Posterior vena cava (tissue), 2 donors: ENCODE measurements around the gene ZNF774. TPM values are rescaled to one million over a fixed set of nuclear protein-coding genes. Genes with fewer than 3 reads are reported as not detected.
"Not testable (repeated sequence)": the region's sequence is repeated elsewhere in the genome, so short reads cannot be mapped to it uniquely, and the experiment has no call there.

ENCODE experiments used
- DNase-seq: peaks from one replicate; pipeline ENCODE4 v3.0.0-alpha.2; 2020; ENCODE audit warnings: low spot score
- intact Hi-C, 2 donors: fragments of 100-400 bp; cut with DNase I; formaldehyde crosslinking; loops; one replicate each; pipeline versions ENCODE4 v1.14.1 to v1.14.2; 2022 to 2023
- total RNA-seq, 2 donors: library from RNA; stranded (reverse); fragmentation: NEBNext Ultra II Directional; extraction: Animal tissue kit (Norgen Biotek cat#: 25700); gene quantifications; one replicate each; pipeline ENCODE4 v1.2.1, GENCODE V29; 2021
- donor health status: DM: yes; HTN: yes; CAD: no.
- donor health status: DM: yes; HTN: yes; CAD: no.

The ZNF774 gene
- total RNA-seq, 2 donors from 2014 or later = 3.5 to 4.0 TPM

DNA sequence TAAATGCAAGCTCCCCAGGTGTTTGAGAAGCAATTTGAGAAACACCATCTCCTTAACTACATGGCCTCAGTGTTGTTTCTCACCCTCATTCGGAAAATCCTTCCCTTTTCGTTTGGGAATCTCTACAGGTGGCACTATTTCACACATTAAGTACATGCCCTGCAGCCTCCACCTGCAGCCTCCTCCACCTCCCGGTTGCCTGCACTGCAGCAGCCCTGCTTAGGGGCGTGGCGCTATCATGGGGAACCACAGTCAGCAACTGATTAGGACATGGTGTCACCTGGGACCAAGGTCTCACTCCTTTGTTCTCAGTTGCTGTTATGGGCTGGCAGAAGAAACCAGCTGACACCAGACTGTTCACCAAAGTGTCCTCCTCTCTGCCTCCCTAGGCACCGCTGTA lies 11.7 kb upstream of the ZNF774 start:
- intact Hi-C loops = loop anchor here in 1 of 2 donors (10.0 kb wide), 1 partner anchor 134 kb away; no protein-coding TSS in a partner anchor
- DNase-seq = no peak

DNA sequence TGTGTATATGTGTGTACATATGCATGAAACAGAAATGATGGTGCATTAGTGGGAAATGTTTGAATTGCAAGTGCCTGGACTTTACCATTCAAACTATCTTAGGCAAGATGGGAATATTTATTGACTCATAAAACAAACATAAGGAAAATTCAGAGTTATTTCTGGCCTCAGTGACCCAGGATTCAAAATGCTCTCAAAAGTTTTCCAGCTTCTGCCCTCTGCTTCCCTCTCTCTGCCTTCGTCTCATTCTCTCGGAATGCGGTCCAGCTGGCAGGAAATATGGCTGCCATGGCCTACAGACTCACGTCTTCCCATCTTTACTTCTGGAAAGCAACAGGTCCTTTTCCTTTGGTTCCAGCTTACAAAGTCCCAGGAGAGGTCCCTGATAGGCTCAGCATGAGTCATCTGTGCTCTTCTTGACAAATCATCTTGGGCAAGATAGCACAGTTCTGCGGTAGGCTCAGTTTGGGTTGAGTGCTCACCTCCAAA lies 8.7 kb upstream of the ZNF774 start:
- intact Hi-C loops = loop anchor here in 1 of 2 donors (10.0 kb wide), 1 partner anchor 131 kb away; no protein-coding TSS in a partner anchor
- DNase-seq = peak; percentile 84

DNA sequence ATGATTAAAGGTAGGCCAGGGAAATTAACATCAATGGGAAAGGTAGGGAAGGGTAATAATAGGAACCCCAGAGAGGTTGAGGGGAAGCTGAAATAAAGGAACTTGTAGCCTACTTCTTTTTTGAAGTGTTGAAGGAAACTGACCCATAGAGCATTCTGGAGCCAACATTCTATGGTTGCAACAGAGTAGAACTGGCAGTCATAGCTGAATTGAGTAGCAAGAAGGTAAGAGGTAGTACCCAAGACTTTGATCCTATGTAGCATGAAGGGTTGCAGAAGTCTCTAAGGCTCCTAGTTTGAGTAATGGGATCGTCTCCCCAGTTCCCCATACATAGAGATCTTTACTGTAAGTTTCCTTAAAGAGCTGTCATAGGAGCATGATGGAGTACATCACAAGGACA lies 7.4 kb upstream of the ZNF774 start:
- DNase-seq = no peak
- intact Hi-C loops = loop anchor here in 1 of 2 donors (10.0 kb wide), 1 partner anchor 130 kb away; no protein-coding TSS in a partner anchor

DNA sequence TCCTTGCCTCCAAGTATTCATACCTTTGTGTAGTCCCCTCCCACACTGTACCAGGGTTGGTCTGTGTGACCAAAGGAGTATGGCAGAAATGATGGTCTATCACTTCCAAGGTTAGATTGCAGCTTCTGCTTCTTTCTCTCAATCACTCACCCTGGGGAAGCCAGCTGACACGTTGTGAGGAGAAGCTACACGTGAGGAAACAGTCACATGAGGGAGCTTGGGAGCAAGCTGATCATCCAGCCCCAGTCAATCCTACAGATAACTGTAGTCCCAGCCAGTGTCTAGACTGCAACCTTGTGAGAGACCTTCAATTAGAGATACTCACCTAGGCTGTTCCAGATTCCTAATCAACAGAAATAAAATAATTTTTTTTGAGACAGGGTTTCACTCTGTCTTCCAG lies 6.2 kb upstream of the ZNF774 start:
- intact Hi-C loops = loop anchor here in 1 of 2 donors (10.0 kb wide), 1 partner anchor 129 kb away; no protein-coding TSS in a partner anchor
- DNase-seq = peak; percentile 57

DNA sequence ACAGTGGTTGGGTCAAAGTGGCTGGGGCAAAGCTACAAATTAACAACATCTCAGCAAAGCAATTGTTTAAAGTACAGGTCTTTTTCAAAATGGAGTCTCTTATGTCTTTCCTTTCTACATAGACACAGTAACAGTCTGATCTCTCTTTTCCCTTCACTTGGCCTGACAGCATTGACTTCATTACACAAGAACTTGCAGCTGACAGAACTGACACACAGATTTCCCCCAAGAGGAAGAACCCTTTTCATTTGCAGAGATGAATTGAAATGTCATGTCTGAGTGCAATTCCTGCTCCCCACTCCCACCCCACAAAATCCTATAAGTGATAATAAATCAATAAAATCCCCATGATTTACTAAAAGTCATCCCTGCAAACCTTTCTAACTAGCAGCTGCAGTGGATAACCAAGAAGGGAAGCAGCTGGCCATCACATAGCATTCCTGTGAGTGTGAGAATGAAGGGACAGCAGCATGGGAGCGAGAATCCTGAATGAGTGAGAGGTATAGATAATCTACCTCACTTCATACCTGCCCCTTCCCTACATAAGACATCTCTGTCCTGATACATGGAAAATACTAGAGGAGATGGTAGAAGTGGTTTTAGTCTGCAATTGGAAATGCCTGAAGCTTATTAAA lies 4.5 kb upstream of the ZNF774 start:
- intact Hi-C loops = loop anchor here in 1 of 2 donors (10.0 kb wide), 1 partner anchor 127 kb away; no protein-coding TSS in a partner anchor
- not testable (repeated sequence) for DNase-seq

DNA sequence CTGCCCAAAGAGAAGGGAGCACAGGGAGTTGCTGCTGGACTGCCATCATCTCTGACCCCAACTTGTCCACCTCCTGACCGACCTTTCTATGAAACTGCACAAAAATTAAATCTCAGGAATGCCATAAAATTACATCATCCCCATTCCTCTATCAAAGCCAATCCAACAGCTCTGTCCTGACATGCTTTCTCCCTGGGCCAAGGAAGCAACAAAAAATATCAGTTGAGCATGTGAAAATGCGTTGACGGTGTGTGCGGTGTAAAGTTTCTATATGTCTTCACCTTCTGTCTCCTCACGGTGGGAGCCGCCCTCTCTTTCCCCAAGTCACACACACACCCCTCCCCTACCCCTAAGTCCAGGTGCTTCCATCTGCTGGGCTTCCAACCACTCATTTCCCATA lies 3.6 kb upstream of the ZNF774 start:
- intact Hi-C loops = loop anchor here in 1 of 2 donors (10.0 kb wide), 1 partner anchor 126 kb away; no protein-coding TSS in a partner anchor
- DNase-seq = peak; percentile 28

DNA sequence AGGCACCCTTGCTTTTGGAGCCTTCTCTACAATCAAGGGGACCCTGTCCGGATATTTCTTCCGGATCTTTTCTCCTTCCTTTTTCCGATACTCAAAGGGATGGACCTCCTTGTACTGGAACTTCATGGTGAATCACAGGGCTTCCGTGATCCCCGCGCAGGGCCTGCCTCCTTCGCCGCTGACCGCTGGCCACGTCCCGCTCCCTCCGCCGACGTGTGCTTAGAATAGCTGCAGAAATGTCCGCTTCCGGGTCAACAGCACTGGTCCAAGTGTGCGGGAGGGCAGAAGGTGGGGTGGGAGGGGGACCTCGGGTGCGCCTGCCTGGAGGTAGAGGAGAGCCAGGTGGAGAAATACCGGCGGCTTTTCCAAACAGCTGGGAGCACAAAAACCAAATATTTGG lies 3.0 kb upstream of the ZNF774 start:
- intact Hi-C loops = loop anchor here in 1 of 2 donors (10.0 kb wide), 1 partner anchor 126 kb away; no protein-coding TSS in a partner anchor
- no peak for DNase-seq

DNA sequence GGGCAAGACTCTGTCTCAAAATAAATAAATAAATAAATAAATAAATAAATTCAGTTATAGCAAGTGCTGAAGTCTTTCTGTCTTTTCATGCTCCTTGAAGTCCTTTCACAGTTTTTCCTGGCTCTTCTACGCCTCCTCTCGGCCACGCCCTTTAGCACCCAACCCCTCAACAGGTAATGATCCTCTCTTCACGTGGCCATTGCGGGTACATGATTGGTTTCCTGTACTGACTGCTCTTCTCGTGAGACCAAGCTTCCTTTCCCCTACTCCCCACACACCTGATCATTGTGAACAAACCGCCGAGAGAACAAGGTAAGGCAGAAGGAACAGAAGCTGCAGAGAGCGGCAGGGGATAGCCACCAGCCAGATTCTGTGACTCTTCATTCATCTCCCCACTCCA lies 2.3 kb upstream of the ZNF774 start:
- intact Hi-C loops = loop anchor here in 1 of 2 donors (10.0 kb wide), 1 partner anchor 125 kb away; no protein-coding TSS in a partner anchor
- DNase-seq = no peak

DNA sequence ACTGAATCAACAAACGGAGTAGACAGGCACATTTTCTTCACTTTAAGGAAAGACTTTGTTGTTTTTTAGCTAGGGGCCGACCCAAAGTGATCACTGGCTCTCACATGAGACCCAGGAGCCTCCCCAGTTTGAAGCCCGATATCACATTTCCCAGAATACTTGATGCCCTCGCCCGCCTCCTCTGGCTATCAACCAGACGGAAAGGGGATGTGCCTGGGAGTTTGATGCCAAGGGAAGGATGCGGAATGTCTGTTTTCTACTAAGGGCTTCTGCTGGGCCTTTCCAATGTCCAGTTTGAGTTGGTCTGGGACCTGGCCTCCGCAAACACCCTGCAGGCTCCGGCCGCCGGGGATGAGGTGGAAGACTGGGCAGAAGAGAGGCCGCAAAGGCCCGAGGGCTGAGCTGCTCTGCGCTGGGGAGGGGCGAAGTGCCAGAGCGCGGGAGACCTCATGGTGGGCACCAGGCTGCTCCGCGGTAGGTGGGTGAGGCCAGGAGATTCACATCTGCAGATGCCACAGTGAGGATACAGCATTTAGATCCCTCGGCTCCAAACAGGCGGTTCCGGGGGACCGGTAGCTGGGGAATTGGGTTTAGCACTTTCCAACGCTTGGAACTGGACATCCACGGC lies 491 bp upstream of the ZNF774 start:
- no peak for DNase-seq
- intact Hi-C loops = no loop called here

DNA sequence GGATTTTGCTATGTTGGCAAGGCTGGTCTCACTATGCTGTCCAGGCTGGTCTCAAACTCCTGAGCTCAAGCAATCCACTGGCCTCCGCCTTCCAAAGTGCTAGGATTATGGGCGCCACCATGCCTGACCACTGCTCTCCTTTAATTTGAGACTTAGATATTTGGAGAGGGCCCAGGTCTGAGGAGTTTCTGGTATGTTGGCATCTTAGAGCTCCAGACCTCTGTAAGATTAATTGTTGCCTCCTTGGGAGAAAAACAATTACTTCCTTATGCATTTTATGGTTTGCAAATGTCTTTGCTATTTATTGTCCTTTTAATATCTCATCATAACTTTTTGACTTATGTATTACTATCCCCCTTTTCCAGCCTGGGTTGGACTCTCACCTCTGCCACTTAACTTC lies 2.9 kb downstream of the ZNF774 start:
- DNase-seq = no peak
- intact Hi-C loops = no loop called here

DNA sequence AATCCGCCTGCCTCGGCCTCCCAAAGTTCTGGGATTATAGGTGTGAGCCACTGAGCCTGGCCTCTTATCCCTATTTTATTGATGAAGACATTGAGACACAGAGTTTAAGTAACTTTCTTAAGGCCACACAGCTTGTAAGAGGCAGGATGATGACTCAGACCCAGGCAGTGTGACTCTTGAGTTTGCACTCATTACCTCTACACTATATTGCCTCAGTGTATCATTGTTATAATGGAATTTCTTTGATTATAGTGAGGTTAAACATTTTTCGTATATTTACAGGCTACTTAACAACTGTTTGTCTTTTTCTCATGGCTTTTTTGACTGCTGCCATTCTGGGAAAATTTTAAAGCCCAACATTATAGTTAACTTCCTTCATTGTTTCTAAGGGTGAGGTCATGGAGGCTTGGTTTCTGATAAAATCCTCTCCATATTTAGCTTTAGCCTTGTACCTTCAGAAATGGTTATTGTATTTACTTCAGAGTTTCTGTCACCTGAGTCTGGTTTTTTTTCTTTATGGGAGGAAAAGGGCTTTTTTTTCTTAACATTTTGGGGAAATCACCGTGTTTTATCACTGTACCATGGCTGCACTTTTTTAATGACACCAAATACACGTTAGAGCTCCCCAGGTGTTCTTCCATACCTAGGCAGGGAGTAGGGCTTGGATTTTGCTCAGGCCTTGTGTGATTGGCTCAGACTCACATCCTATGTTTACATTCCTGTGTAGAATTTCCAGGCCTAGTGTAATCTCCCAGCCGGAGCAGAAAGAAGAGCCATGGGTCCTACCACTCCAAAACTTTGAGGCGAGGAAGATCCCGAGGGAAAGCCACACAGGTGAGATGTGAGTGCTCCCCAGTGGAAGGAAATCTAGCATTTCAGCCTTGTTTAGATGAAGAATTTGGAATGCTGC lies 6.3 kb downstream of the ZNF774 start:
- intact Hi-C loops = no loop called here
- DNase-seq = no peak

DNA sequence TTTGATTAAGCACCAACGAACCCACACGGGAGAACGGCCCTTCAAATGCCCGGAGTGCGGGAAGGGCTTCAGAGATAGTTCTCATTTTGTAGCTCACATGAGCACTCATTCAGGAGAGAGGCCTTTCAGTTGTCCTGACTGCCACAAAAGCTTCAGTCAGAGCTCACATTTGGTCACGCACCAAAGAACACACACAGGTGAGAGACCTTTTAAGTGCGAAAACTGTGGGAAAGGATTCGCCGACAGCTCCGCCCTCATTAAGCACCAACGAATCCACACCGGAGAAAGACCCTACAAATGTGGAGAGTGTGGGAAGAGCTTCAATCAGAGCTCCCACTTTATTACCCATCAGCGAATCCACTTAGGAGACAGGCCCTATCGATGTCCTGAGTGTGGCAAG lies 8.7 kb downstream of the ZNF774 start:
- no peak for DNase-seq
- intact Hi-C loops = no loop called here

DNA sequence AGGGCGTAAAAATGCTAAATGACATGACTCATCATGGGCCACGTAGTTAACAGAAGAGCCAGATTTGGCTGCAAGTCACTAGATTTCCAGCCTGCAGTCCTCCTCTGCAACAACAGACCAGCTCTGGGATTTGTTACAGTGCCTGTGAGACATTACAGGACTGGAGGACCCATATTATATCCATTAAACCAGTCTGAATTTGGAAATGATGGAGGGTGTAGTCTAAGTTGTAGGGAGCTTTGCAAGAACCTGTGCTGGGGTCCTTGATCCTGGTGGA lies 10.8 kb downstream of the ZNF774 start:
- intact Hi-C loops = no loop called here
- DNase-seq = no peak

DNA sequence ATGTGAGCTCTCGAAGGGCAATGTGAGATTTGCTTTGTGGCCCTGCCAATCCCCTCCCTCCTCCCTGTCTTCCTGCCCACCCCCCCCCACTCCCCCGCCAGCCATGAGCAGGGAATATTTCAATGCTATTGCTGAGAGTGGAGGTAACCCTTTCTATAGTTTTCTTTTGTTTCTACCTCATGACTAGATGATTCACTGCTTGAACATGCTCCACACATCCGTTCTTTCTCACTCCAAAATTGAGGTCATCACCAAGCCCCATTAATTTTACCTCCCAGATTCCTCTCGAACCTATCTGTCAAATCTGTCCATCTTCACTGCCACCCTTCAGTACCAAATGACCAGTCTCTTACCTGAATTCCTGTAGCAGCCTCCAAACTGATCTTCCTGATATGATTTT lies 12.2 kb downstream of the ZNF774 start:
- DNase-seq = no peak
- intact Hi-C loops = no loop called here

DNA sequence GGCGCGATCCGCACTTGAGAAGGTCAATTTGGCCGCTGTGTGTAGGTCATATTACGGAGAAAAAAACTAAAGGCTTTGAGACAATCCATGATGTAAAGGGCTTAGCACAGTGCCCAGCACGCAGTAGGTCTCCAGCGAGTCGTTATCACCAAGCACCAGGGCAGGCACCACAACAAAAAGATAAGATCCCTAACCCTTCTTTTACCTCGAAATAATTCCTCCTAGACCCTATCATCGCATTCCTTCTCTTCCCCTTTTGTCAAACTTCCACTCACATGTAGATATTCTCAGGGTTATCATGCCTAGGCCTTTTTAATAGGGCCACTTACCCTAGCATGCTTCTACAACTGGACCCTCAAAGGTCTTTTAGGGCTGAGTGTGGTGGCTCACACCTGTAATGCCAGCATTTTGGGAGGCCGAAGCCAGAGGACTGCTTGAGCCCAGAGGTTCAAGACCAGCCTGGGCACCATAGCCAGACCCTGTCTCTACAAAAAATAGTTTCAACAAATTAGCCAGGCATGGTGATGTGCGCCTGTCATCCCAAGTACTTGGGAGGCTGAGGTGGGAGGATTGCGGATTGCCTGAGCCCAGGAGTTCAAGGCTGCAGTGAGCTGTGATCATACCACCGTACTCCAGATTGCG lies 13.5 kb downstream of the ZNF774 start:
- intact Hi-C loops = no loop called here
- DNase-seq = no peak

DNA sequence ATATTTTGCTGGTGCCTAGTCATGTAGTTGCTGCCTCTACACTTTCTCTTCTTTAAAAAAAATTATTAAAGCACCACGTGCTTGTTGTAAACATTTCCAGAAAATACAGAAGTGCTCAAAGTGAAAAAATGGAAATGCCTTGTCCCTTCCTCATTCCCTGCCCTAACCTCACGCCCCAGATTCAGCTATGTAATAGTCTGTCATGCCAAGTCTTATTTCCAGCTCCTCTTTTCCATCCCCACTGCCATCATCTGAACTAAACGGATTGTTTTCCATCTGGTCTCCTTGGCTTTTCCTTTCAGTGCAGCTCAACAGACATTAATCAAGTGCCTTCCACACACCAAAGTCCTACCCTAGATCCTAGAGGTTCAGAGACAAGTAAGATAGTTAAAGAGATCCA lies 15.5 kb downstream of the ZNF774 start:
- intact Hi-C loops = no loop called here
- no peak for DNase-seq

DNA sequence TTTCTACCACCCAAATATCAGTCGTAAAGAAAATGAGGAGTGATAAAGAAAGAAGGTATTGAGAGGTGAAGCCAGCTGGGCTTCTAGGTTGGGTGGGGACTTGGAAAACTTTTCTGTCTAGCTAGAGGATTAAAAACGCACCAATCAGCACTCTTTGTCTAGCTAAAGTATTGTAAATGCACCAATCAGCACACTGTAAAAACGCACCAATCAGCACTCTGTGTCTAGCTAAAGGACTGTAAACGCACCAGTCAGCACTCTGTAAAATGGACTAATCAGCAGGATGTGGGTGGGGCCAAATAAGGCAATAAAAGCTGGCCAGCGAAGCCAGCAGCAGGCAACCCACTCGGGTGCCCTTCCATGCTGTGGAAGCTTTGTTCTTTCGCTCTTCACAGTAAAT lies 23.0 kb downstream of the ZNF774 start:
- no peak for DNase-seq
- intact Hi-C loops = no loop called here

DNA sequence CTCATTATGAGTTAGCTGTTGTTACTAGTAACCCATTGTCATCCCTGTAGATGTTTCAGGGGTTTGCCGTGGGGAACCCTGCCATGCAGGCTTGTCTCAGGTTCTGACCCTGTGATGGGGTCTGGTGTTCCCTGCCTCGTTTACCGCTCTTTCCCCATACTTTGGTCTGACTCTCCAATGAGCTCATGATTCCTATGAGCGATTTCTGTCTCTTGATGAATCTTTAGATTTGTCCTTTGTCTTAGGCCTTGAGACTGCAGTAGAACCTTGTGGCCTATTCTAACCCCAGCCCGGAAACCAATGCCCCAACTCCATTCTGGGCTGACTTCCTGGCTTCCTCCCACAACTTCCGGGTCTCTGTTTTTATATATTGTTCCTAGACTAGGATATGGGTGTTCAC lies 24.7 kb downstream of the ZNF774 start:
- DNase-seq = no peak
- intact Hi-C loops = no loop called here

DNA sequence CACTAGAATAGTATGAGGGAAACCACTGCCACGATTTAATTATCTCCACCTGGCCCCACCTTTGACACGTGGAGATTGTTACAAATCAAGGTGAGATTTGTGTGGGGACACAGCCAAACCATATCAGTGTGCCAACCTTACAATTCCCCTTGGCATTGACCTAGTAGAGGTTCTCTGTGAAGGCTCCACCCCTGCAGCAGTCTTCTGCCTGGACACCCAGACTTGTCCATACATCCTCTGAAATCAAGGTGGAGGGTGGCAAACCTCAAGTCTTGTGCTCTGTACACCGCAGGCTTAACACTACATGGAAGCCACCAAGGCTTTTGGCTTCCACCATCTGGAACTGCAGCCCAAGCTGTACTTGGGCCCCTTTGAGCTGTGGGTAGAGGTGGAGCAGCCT lies 27.2 kb downstream of the ZNF774 start:
- no peak for DNase-seq
- intact Hi-C loops = no loop called here
